GM12865 (cell line): Measurements from ENCODE around the gene PTBP3.
"Not testable (repeated sequence)": the region's sequence is repeated elsewhere in the genome, so short reads cannot be mapped to it uniquely, and the experiment has no call there.

Source experiments
- DNase-seq: peaks from one replicate; pipeline ENCODE4 v3.0.0; 2010; ENCODE audit warnings: low read depth
- H3K4me3 ChIP-seq: 2 replicates; pipeline ENCODE4 v1.5.1; 2011; ENCODE audit warnings: mild to moderate bottlenecking, low read depth, low read length, control low read depth
- CTCF ChIP-seq: IDR thresholded peaks from 2 replicates; pipeline ENCODE4 v1.5.1; 2011; ENCODE audit warnings: low read length, control low read depth, low read depth, inconsistent platforms; ENCODE audit not compliant: insufficient read depth; ENCODE audit errors: missing control alignments

The PTBP3 gene

GRCh38 chr9:112371060-112371459 is 37.6 kb upstream of the PTBP3 start:
- H3K4me3 ChIP-seq = no peak overlapping the region
- DNase-seq = no peak
- TF ChIP-seq CTCF = no peak

- TF ChIP-seq CTCF = no peak
- no peak for DNase-seq
- no peak overlapping the region for H3K4me3 ChIP-seq
Observed at GRCh38 chr9:112369817-112370216, 36.4 kb upstream of the PTBP3 start.

GRCh38 chr9:112367465-112367864 is 34.0 kb upstream of the PTBP3 start:
- no peak for TF ChIP-seq CTCF
- H3K4me3 ChIP-seq = no peak overlapping the region
- DNase-seq = no peak

- no peak overlapping the region for H3K4me3 ChIP-seq
- DNase-seq = peak; percentile 38
- peak; percentile 38 for TF ChIP-seq CTCF
Observed at GRCh38 chr9:112366591-112366990, 33.2 kb upstream of the PTBP3 start.

GRCh38 chr9:112365257-112365656 is 31.8 kb upstream of the PTBP3 start:
- not testable (repeated sequence) for DNase-seq, H3K4me3 ChIP-seq

GRCh38 chr9:112364761-112365160 is 31.3 kb upstream of the PTBP3 start:
- no peak for DNase-seq
- no peak overlapping the region for H3K4me3 ChIP-seq
- no peak for TF ChIP-seq CTCF

- peak; percentile 20 for TF ChIP-seq CTCF
- peak; percentile 64 for DNase-seq
- no peak overlapping the region for H3K4me3 ChIP-seq
Observed at GRCh38 chr9:112361601-112362000, 28.2 kb upstream of the PTBP3 start.
